ENCODE data around the gene COA1. TPM values are rescaled to one million over a fixed set of nuclear protein-coding genes. Genes with fewer than 3 reads are reported as not detected.
"Not testable (repeated sequence)": the region's sequence is repeated elsewhere in the genome, so short reads cannot be mapped to it uniquely, and the experiment has no call there.

COA1 gene
- total RNA-seq, 1 donor: 69.3 TPM

DNA sequence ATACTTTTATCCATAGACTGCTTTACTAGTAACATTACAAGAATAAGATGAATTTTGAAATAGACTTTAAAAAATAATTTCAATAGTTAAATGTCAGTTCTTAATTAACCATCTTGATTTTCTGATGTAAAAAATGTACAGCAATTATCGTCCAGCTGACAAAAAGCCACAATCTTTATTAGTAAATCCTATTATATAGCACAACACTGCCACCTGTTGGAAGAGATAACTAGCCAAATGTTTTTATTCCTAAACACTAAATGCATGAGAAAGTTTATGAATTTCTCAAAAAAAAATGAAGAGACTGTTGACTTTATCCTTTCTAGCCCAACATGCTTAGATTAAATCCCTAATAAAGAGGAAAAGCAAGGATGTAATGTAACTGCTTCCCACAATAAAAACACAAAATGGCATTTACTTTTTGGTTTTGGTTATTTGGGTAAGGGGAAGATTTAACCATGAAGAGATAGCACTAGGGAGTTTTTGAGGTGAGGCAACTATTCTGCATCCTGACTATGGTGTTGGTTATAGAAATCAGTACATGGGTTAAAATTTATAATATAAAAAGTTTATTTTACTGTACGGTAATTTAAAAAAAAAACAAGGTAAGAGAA is 8.0 kb downstream of the COA1 start:
- Histone ChIP-seq H3K4me1 (ENCODE audit: insufficient read depth, low read length) (no peaks in the 10 kb centered on the region), H3K9me3 (ENCODE audit: low read depth, low read length) (no peaks in the 10 kb centered on the region), H3K4me3 (ENCODE audit: low read length) (no peak overlapping the region), H3K27me3 (ENCODE audit: insufficient read depth, low read length) (no peaks in the 10 kb centered on the region)

DNA sequence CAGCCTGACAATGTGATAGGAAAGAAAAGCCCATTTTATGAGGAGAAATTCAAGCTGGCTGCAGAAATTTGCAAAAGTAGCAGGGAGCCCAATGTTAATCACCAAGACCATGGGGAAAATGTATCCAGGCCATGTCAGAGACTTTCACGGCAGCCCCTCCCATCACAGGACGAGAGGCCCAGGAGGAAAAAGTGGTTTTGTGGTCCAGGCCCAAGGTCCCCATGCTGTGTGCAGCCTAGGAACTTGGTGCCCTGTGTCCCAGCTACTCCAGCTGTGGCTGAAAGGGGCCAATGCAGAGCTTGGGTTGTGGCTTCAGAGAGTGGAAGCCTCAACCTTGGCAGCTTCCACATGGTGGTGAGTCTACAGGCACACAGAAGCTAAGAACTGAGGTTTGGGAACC is 12.7 kb downstream of the COA1 start:
- Histone ChIP-seq H3K9me3 (ENCODE audit: low read depth, low read length) (no peaks in the 10 kb centered on the region), H3K4me3 (ENCODE audit: low read length) (no peak overlapping the region), H3K4me1 (ENCODE audit: insufficient read depth, low read length) (no peaks in the 10 kb centered on the region), H3K27me3 (ENCODE audit: insufficient read depth, low read length) (no peaks in the 10 kb centered on the region)

DNA sequence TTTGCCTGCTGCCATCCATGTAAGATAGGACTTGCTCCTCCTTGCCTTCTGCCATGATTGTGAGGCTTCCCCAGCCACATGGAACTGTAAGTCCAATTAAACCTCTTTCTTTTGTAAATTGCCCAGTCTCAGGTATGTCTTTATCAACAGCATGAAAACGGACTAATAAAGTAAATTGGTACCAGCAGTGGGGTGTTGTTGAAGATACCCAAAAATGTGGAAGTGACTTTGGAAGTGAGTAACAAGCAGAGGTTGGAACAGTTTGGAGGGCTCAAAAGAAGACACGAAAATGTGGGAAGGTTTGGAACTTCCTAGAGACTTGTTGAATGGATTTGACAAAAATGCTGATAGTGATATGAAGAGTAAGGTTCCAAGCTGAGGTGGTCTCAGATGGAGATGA is 13.4 kb downstream of the COA1 start:
- not testable (repeated sequence) for H3K4me3 ChIP-seq (ENCODE audit: low read length); H3K4me1 ChIP-seq (ENCODE audit: insufficient read depth, low read length); H3K9me3 ChIP-seq (ENCODE audit: low read depth, low read length); H3K27me3 ChIP-seq (ENCODE audit: insufficient read depth, low read length)

DNA sequence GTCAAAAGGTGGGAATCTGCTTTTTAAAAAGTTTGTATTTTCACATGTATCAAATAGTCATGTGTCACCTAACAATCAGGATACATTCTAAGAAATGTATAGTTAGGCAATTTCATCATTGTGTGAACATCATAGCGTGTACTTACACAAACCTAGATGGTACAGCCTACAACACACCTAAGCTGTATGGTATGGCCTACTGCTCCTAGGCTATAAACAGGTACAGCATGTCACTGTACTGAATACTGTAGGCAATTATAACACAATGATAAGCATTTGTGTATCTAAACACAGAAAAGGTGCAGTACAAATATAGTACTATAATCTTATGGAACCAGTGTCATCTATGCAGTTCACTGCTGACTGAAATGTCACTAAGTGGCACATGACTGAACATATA is 17.8 kb downstream of the COA1 start:
- Histone ChIP-seq H3K4me1 (ENCODE audit: insufficient read depth, low read length) (no peaks in the 10 kb centered on the region), H3K9me3 (ENCODE audit: low read depth, low read length) (no peaks in the 10 kb centered on the region), H3K27me3 (ENCODE audit: insufficient read depth, low read length) (no peaks in the 10 kb centered on the region), H3K4me3 (ENCODE audit: low read length) (no peak overlapping the region)

DNA sequence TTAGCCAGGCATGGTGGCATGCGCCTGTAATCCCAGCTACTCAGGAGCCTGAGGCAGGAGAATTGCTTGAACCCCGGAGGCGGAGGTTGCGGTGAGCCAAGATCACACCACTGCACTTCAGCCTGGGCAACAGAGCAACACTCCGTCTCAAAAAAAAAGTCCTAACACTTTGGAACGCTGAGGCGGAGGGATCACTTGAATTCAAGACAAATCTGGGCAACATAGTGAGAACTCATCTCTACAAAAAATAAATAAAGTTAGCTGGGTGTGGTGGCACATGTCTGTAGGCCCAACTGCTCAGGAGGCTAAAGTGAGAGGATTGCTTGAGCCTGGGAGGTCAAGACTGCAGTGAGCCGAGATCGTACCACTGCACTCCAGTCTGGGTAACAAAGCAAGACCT is 21.3 kb downstream of the COA1 start:
- H3K9me3 ChIP-seq (ENCODE audit: low read depth, low read length); H3K4me1 ChIP-seq (ENCODE audit: insufficient read depth, low read length); H3K4me3 ChIP-seq (ENCODE audit: low read length); H3K27me3 ChIP-seq (ENCODE audit: insufficient read depth, low read length): not testable (repeated sequence)

DNA sequence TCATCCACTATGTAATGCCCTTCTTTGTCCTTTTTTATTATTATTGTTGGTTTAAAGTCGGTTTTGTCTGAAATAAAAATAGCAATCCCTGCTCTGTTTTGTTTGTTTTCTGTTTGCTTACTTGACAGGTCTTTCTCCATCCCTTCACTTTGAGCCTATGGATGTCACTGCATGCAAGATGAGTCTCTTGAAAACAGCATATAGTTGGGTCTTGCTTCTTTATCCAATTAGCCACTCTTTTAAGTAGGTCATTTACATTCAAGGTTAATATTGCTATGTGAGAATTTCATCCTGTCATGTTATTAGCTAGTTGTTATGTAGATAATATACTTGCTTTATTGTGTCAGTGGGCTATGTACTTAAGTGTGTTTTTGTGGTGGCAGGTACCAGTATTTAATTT is 25.8 kb downstream of the COA1 start:
- Histone ChIP-seq H3K4me3 (ENCODE audit: low read length) (no peak overlapping the region), H3K4me1 (ENCODE audit: insufficient read depth, low read length) (no peaks in the 10 kb centered on the region), H3K9me3 (ENCODE audit: low read depth, low read length) (no peaks in the 10 kb centered on the region), H3K27me3 (ENCODE audit: insufficient read depth, low read length) (no peaks in the 10 kb centered on the region)

DNA sequence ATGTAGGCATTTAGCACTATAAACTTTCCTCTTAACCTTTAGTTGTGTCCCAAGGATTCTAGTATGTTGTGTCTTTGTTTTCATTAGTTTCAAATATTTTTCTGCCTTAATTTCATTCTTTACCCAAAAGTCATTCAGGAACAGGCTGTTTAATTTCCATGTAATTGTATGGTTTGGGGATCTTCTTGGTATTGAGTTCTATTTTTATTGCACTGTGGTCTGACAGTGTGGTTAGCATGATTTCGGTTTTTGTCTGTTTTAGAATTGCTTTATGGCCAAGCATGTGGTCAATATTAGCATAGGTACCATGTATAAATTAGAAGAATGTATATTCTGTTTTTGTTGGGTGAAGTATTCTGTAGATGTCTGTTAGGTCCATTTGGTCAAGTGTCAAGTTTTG is 26.3 kb downstream of the COA1 start:
- Histone ChIP-seq H3K4me1 (ENCODE audit: insufficient read depth, low read length) (no peaks in the 10 kb centered on the region), H3K9me3 (ENCODE audit: low read depth, low read length) (no peaks in the 10 kb centered on the region), H3K4me3 (ENCODE audit: low read length) (no peak overlapping the region), H3K27me3 (ENCODE audit: insufficient read depth, low read length) (no peaks in the 10 kb centered on the region)

DNA sequence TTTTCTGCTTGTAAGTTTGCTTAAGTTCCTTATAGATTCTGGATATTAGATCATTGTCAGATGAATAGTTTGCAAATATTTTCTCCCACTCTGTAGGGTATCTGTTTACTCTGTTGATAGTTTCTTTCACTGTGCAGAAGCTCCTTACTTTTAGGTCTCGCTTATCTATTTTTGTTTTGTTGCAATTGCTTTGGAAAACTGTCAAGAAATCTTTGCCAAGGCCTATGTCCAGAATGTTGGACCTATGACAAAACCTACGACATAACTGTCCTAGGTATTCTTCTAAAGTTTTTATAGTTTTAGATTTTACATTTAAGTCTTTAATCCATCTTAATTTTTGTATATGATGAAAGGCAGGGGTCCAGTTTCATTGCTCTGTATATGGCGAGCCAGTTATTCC is 27.4 kb downstream of the COA1 start:
- no peaks in the 10 kb centered on the region for H3K9me3 ChIP-seq (ENCODE audit: low read depth, low read length)
- H3K27me3 ChIP-seq (ENCODE audit: insufficient read depth, low read length): no peaks in the 10 kb centered on the region
- no peak overlapping the region for H3K4me3 ChIP-seq (ENCODE audit: low read length)
- H3K4me1 ChIP-seq (ENCODE audit: insufficient read depth, low read length): no peaks in the 10 kb centered on the region

DNA sequence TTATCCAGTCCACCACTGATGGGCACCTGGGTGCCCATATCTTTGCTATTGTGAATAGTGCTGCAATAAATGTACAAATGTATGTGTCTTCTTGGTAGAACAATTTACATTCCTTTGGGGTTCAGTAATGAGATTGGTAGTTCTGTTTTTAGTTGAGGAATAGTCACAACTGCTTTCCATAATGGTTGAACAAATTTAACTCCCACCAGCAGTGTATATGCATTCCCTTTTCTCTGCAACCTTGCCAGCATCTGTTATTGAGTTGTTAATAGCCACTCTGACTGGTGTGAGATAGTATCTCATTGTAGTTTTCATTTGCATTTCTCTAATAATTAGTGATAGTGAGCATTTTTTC is 27.8 kb downstream of the COA1 start:
- Histone ChIP-seq H3K4me3 (ENCODE audit: low read length) (no peak overlapping the region), H3K9me3 (ENCODE audit: low read depth, low read length) (no peaks in the 10 kb centered on the region), H3K4me1 (ENCODE audit: insufficient read depth, low read length) (no peaks in the 10 kb centered on the region), H3K27me3 (ENCODE audit: insufficient read depth, low read length) (no peaks in the 10 kb centered on the region)

DNA sequence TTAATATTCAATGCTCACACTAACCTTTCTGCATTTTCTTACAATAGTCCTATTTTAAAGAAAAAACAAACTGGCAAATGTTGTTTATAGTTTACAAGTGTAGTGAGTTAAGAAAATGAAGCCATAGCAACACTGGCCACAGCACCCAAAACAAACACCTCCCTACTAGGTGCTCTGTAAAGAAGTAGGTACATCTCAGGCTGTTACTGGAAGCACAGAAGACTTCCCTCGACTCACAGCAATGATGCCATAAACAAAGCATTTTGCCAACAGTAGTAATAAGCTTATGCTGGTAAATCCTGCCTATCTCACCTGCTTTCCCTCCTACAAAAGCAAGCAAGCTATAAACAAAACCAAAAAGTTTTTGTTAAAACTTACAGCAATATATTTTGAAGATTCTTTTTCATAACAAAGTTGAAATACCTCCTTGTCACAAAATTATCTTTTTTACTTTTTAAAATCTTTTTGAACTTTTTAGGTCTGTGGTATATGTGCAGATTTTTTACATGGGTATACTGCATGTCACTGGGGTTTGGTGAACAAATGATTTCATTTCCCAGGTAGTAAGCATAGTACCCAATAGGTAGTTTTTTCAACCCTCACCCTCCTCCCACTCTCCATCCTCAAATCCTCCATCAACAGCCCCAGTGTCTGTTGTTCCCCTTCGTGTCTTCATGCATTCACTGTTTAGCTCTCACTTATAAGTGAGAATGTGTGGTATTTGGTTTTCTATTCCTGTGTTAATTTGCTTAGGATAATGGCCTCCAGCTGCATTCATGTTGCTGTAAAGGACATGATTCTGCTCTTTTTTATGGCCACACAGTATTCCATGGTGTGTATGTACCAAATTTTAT is 28.4 kb downstream of the COA1 start:
- H3K4me3 ChIP-seq (ENCODE audit: low read length): no peak overlapping the region
- no peaks in the 10 kb centered on the region for H3K9me3 ChIP-seq (ENCODE audit: low read depth, low read length)
- H3K27me3 ChIP-seq (ENCODE audit: insufficient read depth, low read length): no peaks in the 10 kb centered on the region
- no peaks in the 10 kb centered on the region for H3K4me1 ChIP-seq (ENCODE audit: insufficient read depth, low read length)

DNA sequence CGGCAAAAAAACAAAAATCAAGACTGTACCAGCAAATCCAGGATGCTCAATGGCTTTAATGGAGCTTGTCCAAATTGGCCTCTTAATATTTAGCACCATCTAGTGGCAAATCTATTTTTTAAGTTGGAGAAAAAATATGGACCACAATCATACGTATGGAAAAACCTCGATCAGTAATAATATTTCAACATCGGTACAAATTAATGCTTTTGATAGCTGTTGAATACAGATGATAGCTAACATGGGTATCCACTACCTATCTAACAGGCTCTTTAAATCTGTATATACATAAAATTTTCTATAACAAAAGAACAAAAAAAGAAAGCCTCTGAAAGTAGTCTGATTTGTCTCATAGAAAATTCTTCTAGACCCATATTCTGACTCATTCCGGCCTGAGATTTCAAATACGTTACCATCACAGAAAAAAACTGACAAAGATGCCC is 29.2 kb downstream of the COA1 start:
- no peaks in the 10 kb centered on the region for H3K4me1 ChIP-seq (ENCODE audit: insufficient read depth, low read length)
- H3K27me3 ChIP-seq (ENCODE audit: insufficient read depth, low read length): no peaks in the 10 kb centered on the region
- no peak overlapping the region for H3K4me3 ChIP-seq (ENCODE audit: low read length)
- H3K9me3 ChIP-seq (ENCODE audit: low read depth, low read length): no peaks in the 10 kb centered on the region

DNA sequence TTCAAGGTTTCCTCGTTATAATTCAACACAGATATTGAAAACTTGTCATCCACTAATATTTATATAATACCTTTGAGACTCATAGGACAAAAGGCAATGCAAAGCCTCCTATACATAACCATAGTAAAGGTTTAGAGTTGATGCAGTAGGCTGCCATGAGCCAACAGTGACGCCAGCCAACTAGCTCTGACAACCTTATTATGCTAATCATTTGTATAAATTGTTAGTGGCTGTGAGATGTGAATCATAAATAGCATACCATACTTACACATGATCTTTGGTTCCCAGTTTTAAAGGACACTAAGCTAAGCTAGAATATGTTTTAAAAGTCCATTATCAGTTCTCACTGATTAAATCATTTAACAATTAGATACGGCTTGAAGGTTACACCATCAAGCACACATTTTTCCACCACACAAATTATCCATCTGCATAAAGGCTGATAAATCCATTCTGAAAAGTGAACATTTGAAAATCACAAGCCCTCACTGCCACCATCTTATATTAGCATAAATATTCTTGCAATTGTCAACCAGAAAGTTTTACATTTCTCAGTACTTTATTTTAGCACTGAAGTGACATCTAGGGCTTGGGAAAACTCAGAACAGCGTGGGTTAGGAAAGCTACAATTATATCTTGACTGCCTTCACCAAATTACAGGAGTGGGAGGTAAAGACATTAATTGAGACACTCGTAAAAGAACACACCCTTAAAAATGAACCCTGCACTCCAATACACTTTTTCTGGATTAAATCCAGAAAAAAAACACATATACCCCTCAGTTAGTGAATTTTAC is 30.7 kb downstream of the COA1 start:
- H3K4me1 ChIP-seq (ENCODE audit: insufficient read depth, low read length): no peaks in the 10 kb centered on the region

DNA sequence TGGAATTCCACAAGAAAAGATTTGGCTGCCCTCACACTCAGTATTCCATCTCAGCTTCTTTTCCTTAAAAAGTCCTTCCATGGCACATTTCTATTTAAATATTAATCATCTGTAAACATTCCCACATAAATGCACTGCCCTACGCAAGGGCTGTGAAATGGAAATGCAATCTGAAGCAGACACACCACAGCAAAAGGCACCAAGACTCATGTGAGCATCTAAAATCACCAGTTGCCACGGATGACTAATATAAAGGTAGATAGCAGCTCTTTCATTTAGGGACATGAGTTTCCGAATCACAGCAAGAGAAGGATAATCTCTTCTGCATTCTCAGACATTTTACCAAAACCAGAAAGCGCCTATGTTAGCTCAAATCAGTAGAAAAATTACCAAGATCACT is 31.6 kb downstream of the COA1 start:
- Histone ChIP-seq H3K9me3 (ENCODE audit: low read depth, low read length) (no peaks in the 10 kb centered on the region), H3K27me3 (ENCODE audit: insufficient read depth, low read length) (no peaks in the 10 kb centered on the region), H3K4me1 (ENCODE audit: insufficient read depth, low read length) (peaks cover 3% of the 10 kb centered on the region), H3K4me3 (ENCODE audit: low read length) (no peak overlapping the region)

More for the DNA sequence above, 30.7 kb downstream of the COA1 start:
- Histone ChIP-seq H3K27me3 (ENCODE audit: insufficient read depth, low read length) (no peaks in the 10 kb centered on the region), H3K4me3 (ENCODE audit: low read length) (no peak overlapping the region), H3K9me3 (ENCODE audit: low read depth, low read length) (no peaks in the 10 kb centered on the region)

DNA sequence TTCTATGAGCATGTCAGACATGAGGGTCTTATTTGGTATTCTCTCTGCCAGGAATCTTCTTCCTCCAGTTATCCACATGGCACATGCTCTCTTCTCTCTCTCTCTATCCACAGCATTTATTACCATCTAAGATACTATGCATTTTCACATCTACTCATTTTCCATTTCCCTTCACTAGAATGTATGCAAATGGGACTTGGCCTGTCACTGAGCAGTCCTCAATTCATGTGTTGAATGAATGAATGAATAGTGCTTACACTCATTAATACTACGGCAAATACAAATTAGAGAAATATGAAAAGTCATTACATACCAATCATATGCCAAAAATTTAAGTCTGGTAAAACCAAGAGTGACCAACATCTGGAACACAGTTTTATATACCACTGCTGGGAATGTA is 34.0 kb downstream of the COA1 start:
- peaks cover 8% of the 10 kb centered on the region for H3K4me1 ChIP-seq (ENCODE audit: insufficient read depth, low read length)
- H3K27me3 ChIP-seq (ENCODE audit: insufficient read depth, low read length): no peaks in the 10 kb centered on the region
- no peak overlapping the region for H3K4me3 ChIP-seq (ENCODE audit: low read length)

DNA sequence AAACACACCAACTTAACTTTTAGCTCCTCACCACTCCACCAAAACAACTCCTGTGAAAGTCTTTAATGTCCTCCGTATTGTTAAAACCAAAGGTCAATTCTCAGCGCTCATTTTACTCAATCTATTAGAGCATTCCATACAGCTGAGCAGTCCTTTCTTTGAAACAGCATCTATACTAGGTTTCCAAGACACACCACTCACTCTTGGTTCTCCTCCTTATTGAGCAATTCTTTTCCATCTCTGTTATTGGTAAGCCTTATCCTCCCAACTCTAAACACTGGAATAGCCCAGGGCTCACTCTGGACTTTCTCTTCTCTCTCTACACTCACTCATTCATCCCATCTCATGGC is 34.9 kb downstream of the COA1 start:
- H3K9me3 ChIP-seq (ENCODE audit: low read depth, low read length): no peaks in the 10 kb centered on the region
- no peak overlapping the region for H3K4me3 ChIP-seq (ENCODE audit: low read length)
- no peaks in the 10 kb centered on the region for H3K27me3 ChIP-seq (ENCODE audit: insufficient read depth, low read length)
- H3K4me1 ChIP-seq (ENCODE audit: insufficient read depth, low read length): peaks cover 8% of the 10 kb centered on the region

More for the DNA sequence above, 34.0 kb downstream of the COA1 start:
- H3K9me3 ChIP-seq (ENCODE audit: low read depth, low read length): no peaks in the 10 kb centered on the region

Data from mononuclear cell (primary cell).